Measurements from ENCODE around the gene LRRC52.

- TF ChIP-seq CTCF (IDR thresholded peaks at IDR 0.05; ENCODE audit: low read depth, low read length) (no peak), EZH2phosphoT487 (IDR thresholded peaks at IDR 0.05; ENCODE audit: low read depth) (no peak)
These were observed 12.8 kb upstream of the LRRC52 start for GRCh38 chr1:165531021-165531420.
